HG03520 (cell line): ENCODE measurements around the gene EIF3D.

ENCODE experiments used
- ATAC-seq: cut with Tn5 transposase; IDR thresholded peaks from one replicate; pipeline ENCODE4 v1.9.1; 2021; ENCODE audit warnings: mild to moderate bottlenecking, moderate library complexity; ENCODE audit not compliant: unreplicated experiment

EIF3D gene, protein sequence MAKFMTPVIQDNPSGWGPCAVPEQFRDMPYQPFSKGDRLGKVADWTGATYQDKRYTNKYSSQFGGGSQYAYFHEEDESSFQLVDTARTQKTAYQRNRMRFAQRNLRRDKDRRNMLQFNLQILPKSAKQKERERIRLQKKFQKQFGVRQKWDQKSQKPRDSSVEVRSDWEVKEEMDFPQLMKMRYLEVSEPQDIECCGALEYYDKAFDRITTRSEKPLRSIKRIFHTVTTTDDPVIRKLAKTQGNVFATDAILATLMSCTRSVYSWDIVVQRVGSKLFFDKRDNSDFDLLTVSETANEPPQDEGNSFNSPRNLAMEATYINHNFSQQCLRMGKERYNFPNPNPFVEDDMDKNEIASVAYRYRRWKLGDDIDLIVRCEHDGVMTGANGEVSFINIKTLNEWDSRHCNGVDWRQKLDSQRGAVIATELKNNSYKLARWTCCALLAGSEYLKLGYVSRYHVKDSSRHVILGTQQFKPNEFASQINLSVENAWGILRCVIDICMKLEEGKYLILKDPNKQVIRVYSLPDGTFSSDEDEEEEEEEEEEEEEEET

DNA sequence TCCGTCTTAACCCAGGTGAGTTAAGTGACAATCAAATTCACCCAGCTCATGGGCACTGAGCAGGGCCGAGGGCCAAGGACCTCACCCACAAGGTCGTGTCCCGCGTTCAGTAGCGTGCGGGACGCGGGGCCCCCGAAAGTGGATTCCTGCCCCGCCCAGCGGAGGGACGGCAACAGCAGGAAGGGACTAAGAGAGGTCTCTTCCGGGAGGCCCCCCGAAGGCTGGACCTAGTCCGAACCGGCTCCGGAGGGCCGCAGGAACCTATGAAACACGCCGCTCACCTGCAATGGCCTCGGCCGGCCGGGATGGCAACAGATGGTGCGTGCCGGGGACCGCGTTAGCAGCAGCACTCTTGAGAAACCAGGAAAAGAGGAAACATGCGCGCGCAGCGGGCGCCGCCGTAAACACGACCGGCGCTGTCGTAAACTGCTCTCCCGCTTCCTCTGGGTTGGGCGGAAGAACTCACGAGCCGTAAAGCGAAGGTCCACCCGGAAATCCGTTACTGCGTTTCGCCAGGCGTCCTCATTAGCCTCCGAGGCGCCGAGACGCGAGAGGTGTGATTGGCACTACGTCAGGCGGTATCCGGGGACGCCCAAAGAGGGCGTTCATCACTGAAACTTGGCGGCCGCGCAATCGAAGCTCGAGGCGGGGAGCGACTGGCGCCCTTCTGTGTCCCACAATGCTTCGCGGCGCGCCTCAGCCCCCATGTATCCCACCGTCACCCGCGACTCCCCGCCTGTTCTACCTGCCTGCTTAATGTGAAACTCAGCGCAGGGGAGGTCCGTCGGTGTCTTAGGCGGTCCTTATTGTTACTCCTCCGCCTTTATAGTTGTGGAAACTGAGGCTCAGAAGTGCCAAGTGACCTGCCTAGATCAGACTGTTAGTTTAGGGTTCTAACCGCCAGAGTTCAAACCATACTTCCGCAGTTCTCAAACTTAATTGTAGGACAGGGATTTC is at the start of gene EIF3D:
TSS of gene EIF3D (minus strand) at position 372 of the 957 bp plus-strand sequence. CDS start 3,045 bp downstream, outside the sequence.
- peak; percentile 83 for ATAC-seq

DNA sequence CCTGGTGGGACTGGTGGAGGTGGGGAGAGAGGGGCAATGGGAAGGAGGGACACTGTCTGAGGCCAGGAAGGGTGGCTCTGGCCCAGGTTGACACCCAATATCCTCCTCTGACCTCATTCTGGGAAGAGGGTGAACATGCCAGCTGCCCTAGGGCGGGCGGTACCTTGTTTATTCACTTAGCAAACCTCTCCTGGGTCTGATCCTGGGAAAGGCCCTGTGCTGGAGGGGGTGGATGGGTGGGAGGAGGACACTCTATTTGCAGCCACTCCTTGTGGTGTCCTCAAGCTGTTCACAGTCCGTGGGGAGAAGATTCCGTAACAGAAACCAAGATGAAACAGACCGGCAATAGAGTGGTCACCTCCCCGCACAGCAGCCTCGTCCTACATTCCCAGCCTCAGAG is 49.7 kb upstream of the EIF3D start:
- no peak for ATAC-seq

DNA sequence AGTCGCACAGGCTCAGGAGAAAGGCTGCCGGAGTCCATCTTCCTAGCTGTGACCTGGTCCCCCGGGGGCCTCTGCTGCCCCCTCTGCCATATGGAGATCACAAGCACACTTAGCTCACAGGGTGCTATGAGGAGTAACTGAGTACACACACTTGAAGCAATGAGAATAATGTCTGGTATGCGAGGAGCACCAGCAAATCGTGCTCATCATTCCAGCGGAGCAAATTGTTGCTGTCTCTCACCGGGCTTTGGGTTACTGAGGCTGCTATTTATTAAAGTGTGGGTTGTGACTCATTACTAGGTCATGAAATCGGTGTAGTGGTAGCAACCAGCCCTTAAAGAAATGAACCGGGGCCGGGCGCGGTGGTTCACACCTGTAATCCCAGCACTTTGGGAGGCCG is 48.1 kb upstream of the EIF3D start:
- ATAC-seq: no peak

DNA sequence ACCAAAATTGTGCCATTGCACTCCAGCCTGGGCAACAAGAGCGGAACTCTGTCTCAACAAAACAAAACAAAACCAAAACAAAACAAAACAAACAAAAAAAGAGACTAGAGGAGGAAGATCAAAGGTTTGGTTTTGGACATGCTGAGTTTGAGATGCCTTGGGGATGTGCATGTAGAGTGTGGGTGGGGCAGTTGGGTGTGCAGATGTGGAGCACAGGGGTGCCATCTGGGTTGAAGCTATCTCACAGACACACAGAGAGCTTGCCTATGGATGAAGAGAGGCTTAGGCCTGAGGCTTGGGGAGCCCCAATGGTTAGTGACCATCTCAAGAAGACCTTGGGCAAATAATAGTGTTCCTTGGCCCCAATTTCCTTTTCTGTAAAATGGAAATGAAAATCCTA is 45.8 kb upstream of the EIF3D start:
- no peak for ATAC-seq

DNA sequence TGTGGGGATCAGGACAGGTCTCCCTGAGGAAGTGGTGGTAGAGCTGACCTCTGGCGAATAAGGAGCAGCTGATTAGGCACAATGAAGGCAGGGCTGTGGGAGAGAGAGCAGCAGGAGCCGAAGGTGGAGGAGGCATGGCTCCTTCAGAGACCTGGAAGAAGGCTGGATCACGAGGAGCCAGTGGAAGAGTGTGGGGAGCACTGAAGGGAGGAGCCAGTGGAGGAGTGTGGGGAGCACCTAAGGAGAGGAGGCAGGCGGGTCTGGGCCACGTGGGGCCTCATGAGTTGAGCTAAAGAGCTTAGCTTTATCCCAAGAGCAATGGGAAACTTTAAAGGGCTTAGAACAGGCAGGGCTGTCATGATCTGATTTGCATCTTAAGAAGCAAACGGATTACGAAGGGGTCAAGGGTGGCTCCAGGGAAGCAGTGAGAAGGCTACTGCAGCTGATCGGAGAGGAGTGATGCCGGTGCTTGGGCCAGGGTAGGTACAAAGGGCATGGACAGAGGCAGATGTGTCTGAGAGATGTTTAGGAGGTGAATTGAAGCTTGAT is 44.9 kb upstream of the EIF3D start:
- no peak for ATAC-seq

DNA sequence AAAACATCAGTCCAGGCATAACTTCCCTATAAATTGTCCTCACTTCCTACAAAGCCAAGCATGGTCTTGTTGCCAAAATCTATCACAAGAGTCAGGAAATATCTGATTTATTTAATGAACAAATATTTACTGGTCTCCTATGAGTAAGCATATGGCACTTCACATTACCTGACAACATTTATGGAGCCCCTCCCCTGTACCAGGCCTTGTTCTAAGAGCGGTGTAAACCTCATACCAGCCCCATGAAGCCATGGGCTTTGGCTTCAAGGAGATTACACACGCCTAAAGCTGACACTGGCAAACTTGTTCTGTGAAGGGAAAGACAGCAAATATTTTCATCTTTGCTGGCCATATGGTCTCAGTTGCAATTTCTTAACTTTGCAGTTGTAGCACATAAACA is 43.0 kb upstream of the EIF3D start:
- no peak for ATAC-seq

DNA sequence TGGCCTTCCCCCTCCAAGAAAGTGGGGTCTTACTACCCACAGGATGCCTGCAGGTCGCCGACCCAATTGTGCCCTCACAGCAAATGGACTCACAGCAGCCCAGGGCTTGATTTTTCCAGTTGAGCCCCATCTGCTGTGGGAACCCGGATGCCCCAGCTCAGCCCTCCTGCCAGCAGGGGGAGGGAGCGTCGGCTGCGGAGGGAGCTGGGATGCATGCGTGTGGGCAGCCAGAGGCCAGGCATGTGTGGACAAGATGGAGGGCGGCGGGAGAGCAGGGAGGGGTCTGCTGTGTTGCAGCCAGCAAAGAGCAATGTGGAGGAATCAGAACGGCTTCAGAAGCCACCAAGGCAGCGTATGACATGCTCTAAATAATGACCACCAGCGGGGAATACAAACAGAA is 41.0 kb upstream of the EIF3D start:
- ATAC-seq: no peak

DNA sequence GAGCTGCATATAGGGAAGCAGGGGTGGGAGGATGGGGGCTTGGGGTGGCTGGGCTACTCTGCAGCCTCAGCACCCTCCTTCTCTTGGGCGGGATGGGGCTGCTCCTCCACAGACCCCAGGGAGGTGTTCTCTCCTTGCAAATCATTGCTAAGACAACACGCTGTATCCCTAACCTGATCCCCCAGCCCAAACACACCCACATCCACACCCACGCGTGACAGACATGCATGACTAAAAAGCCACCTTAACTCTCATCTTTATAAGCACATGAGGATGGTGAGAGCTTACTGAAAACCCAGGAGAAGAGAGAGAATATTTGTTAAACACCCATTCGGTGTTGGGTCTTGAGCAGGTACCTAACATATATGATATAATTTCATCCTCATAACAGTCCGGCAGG is 39.9 kb upstream of the EIF3D start:
- ATAC-seq: no peak

DNA sequence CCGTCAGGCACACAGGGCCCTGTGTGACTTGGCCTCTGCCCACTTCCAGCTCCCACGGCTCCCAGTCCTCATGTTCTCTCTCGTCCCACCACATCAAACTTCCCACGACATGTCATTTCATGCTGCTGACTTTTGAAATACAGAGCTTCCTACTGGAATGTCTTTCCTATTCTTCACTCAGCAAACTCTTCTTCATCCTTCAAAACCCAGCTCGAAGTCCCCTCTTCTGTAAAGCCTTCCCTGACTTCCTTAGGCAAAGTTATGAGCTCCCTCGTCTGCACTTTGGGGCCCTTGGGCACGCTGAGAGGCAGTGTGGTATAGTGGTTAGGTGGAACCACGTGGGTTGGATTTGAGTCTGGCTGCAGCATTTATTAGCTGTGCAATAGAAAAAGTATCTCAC is 37.8 kb upstream of the EIF3D start:
- ATAC-seq: no peak

DNA sequence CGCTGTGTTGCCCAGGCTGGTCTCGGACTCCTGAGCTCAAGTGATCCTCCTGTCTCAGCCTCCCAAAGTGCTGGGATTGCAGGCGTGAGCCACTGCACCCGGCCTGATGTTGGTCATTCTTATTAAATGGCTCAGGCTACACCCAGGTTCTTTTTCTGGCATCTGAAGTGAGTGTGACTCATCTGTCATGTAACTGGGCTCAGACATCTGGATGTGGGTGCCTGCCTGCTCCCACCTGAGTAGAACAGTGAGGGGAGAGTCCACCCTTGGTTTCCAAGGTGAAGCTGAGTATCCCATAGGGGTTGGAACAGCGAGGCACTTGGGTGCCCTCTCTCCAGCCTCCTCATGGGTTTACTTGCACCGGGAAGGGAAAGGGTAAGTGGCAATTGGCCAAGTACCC is 36.7 kb upstream of the EIF3D start:
- no peak for ATAC-seq

DNA sequence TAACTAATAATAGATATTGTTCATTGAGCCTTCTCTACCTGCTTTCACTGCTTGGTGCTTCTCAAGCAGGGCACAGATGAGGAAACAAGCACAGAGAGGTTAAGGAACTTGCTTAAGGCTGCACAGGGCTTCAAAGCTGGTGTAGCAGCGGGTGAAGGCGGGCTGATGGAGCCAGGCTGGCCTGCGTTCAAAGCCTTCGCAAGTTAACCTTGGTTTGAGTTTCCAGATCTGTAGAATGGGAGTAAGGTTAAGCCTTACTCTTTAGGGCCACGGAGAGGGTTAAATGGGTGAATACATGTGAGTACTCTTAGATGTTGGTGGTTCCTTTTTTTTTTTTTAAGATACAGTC is 36.2 kb upstream of the EIF3D start:
- ATAC-seq: no peak

DNA sequence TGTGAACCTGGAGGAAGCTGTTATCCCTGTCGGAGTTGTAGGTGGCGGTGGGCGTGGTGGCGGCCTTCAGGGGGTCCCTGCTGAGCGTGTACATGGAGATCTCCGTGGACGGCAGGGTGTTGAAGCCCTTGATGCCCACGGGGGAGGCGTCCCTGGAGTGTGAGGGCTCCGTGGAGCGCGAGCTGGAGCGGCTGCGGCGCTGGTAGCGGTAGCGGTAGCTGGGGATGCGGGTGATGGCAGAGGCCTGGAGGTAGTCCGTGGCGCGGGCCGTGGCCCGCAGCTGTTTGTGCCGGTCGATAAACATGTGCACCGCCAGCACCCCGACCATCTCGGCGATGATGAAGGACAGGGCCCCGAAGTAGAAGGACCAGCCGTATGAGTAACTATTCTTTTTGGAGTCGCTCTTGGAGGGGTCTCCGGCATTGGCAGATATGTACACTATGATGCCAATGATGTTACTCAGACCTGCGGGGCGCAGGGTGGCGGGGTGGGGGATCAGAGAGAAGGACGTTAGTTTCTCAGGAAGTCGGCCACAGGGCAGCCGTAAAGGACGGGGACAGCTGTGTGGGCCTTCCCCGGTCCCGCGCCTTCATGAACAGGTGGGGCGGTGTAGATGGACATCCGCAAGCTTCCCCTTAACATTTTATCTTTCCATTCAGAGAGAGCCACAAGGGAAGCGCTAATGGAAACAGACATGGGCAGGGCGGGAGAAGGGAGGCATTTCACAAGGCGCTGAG is 35.6 kb upstream of the EIF3D start:
- ATAC-seq: no peak

DNA sequence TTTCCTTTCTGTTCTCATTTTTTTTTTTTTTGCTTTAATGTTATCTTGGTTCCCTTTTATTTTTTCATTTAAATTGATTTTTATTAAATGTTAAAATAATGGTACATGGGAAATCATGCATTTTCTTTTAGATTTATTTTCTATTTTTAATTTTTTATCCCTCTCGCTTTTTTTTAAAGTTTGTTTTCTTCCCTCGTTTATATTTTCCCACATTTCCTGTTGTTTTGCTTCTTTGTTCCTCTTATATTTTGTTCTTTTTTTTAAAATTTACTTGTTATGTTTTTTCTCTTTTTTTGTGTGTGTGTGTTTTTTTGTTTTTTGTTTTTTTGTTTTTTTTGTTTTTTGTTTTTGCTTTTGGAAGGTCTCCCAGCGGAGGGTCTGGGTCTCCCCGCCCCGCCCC is 34.9 kb upstream of the EIF3D start:
- ATAC-seq: no peak

DNA sequence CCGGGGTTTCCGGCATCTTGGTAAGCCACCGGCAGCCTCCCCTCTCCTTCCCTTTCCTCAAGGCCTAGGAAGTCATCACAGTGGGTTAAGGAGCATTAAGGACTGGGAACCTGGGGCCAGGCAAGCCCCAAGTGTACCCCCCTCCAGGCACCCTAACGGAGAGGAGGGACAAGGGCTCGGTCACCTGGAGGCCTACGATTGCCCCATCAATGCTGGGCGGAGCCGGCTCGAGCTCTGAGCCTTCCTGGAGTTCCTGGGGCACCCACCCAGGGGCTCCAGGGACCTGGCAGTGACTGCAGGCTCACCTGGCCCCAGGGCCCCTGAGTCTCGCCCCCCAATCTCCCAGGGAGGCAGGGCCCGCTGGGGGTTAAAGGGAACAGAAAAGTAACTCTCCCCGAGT is 34.5 kb upstream of the EIF3D start:
- no peak for ATAC-seq

DNA sequence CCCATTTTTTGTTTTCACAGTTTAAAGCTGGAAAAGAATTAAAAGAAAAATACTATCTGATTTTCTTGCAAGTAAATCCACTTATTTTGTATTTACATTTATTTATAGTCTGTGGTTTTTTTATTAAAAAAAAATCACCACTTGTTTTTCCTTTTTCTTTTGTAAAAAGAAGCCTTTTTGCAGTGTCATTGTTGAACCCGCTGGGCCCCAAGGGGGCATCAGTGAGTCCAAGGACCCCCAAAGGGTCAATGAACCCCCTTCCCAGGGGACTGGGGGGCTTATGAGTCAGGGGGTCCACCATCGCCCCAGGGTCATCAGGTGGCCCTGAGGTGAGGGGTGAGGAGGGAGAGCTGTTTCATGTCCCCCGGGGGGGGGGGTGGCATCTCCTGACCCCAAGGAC is 34.0 kb upstream of the EIF3D start:
- no peak for ATAC-seq

DNA sequence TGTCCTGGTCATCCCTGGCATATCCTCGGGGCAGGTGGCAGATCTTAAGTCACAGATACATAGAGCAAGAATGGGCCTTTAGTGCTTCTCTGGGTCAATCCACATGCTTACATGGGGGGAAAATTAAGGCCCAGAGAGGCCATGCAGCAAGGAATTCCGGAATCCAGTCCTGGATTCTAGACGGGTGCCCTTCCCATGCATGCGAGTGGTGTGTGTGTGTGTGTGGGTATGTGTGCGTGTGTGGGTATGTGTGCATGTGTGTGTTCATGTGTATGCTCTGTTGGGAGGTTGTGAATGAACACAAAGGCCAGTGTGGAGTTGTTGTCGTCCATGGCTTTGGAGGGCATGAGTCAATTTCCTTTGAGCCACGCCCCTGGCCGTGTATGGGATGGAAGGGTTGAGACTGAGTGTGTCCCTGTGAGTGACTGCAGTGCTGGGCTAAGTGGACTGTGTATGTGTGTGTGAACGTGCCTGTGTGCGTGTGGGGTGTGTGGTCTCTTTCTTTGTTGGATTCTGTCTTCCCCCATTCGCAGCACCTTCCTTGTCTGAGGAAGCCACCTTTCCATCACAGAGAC is 33.4 kb upstream of the EIF3D start:
- ATAC-seq: no peak

DNA sequence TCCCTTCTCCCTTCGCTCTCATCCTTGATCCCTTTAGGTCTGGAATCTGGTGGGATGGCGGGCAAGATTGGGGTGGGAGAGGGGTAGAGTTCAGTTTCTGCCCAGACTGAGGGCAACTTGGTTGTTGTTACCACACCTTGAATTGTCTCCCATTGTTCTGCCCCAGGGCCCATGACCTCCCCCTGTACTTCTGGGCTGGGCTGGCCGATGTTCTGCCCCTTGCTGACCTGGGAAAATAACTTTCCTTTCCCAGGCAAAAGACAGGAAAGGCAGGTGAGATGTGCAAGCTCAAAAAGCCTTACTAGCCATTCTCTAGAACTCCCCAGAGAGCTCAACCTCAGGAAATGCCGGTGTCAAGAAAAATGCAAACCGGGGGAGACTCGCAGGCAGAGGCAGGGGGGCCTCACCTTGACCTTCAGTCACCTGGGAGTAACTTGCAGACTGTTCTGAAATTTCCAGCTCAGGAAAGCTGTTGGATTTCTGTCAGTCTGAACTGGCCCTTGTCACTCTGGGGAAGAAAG is 32.4 kb upstream of the EIF3D start:
- no peak for ATAC-seq

DNA sequence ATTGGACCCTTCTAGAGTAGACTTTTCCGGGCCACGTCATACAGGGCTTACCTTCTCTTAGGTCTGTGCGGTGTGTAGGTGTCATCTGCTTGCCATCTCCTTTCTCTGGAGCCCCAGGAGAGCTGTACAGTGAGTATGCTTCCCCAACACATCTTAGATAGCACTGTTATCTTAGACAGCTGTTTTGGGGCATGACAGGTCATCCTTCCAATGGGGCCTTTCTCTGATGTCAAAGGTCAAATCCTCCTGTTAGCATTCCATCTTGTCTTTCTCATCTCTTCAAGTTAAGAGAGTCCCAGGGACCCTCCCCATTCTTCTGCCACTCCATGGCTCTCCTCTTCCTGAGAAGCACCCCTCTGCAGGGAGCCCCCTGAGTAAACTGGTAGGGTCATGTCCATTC is 31.0 kb upstream of the EIF3D start:
- ATAC-seq: no peak

DNA sequence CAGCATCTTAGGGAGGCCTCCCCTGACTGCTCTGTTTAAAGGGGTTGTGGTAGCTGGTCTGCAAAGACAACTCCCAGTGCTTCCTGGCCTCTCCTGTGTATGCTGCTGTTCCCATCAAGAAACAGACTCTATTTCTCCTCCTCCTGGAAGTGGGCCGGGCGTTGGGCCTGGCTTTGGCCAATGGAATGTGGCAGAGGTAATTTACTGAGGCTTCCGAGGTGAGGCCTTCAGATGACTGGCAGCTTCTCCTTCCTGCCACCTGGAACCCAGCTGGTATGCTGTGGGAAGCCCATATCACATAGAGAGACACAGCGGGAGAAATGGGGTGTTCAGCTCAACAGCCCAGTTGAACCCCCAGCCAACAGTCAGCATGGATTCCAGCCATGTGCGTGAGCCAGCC is 25.1 kb upstream of the EIF3D start:
- ATAC-seq: no peak

DNA sequence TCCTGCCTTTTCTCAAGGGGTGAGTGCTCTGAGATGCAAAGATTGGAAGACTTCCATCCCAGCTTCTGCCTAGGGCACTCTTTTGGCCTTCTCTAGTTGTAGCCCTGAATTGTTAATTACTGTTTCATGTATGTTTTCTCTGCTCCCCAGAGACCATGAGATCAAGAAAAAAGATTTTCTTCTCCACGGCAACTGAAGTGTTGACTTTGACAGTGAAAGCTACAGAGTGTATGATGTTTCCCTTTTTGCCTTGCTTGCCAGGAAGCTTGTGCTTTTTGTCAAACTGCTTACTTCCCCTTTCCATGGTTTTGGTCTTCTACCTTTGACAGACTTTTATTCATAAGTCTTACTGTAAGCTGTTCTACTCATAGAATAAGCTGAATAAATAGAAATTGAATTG is 23.3 kb upstream of the EIF3D start:
- no peak for ATAC-seq
